ENCODE results near the gene CCDC6. TPM values are rescaled to one million over a fixed set of nuclear protein-coding genes. Genes with fewer than 3 reads are reported as not detected.

The CCDC6 gene
- total and polyA plus RNA-seq, 2 of the 4 experiments (the other 2 are of a cell fraction) = 21.8 to 30.8 TPM

DNA sequence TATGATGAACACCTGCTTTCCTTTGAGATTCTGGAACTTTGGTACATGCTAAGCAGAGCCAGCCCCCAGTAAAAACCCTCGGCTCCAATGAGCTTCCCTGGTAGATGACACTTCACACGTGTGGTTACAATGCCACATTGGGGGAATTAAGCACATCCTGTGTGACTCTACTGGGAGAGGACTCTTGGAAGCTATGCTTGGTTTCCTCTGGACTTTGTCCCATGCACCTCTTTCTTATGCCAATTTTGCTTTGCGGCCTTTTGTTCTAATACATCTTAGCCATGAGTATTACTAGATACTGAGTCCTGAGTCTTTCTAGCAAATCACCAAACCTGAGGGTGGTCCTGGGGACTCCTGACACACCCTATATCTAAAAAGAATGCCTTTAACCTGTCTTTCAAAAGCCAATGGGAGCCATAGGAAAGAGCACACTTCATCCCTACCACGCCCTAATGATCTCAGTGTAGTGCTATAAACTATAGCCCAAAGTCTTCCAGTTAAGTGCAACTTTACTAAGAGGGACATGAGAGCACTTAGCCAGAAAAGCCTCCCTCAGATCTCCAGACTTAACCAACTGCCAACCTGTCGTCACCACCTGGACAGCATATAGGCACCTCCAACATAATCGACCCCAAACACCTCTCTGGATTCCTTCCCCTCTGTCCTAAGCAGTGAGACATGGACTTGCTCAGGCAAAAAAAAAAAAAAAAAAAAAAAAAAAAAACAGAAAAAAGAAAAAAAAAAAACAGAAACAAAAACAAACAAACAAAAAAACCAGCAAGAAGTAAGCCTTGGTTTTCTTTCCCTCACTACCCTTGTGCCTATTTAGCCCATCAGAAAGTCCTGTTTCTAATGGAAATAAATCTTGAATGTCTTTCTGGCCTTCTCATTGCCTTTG lies 37.4 kb downstream of the CCDC6 start (continued):
- no peak for TF ChIP-seq MAZ (IDR thresholded peaks at IDR 0.05; ENCODE audit: borderline replicate concordance, low read depth, low read length)

DNA sequence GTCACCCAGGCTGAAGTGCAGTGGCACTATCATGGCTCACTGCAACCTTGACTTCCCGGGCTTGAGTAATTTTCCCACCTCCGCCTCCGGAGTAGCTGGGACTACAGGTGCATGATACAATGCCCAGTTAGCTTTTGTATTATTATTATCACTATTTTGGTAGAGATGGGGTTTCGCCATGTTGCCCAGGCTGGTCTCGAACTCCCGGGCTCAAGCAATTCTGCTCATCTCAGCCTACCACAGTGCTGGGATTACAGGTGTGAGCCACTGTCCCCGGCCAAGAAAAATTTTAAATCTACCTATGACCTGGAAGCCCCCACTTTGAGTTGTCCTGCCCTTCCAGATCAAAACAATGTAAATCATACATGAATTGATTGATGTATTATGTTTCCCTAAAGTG lies 38.8 kb downstream of the CCDC6 start:
- no peak overlapping the region for H3K23ac ChIP-seq (ENCODE audit: low read depth, low read length)
- H2AK5ac ChIP-seq (ENCODE audit: low read depth, low read length) = no peak overlapping the region
- H3K9ac ChIP-seq (ENCODE audit: low read depth, low read length) = no peak overlapping the region
- dilution Hi-C loops (cut with HindIII; ENCODE audit: low sequenced_read_pairs, unreplicated experiment) = no loop called here
- no CpG with 5 or more reads among the region's 7 CpGs for WGBS, 2 experiments (ENCODE audit: extremely low coverage in 2 of 2, insufficient read length in 1 of 2)
- no peak overlapping the region for H3K14ac ChIP-seq (replicated peaks; ENCODE audit: low read depth, low read length)
- no peak overlapping the region for H3K18ac ChIP-seq (ENCODE audit: low read depth, low read length)
- no peak overlapping the region for H2BK20ac ChIP-seq (ENCODE audit: low read depth, low read length)
- H3K4ac ChIP-seq (ENCODE audit: low read depth, low read length) = no peak overlapping the region
- no peak for DNase-seq
- H2BK15ac ChIP-seq (ENCODE audit: low read depth, low read length) = no peak overlapping the region
- H2BK5ac ChIP-seq (ENCODE audit: low read depth, low read length, poor library complexity, severe bottlenecking) = no peak overlapping the region
- no peak overlapping the region for H3K56ac ChIP-seq (ENCODE audit: extremely low read depth, insufficient read depth, low read length)
- no peak overlapping the region for H3K27ac ChIP-seq (ENCODE audit: insufficient read depth, low read length)
- no peak overlapping the region for H2AK9ac ChIP-seq (replicated peaks; ENCODE audit: low read depth, low read length, poor library complexity)
- no peak overlapping the region for H4K8ac ChIP-seq (ENCODE audit: low read depth in 2 of 2, low read length in 2 of 2)
- ATAC-seq (ENCODE audit: low read depth) = no peak
- H3K27me3 ChIP-seq (ENCODE audit: control insufficient read depth, insufficient read depth, low read length) = no peaks in the 10 kb centered on the region
- no peak overlapping the region for H2BK120ac ChIP-seq (ENCODE audit: low read depth, low read length)
- H3K9me3 ChIP-seq (ENCODE audit: control insufficient read depth, insufficient read depth, low read length) = no peaks in the 10 kb centered on the region
- intact Hi-C loops (cut with micrococcal nuclease) = no loop called here
- peaks cover 23% of the 10 kb centered on the region for H4K20me1 ChIP-seq (ENCODE audit: insufficient read depth, low read length)
- H3K4me1 ChIP-seq (ENCODE audit: control insufficient read depth, insufficient read depth, low read length) = peaks cover 12% of the 10 kb centered on the region
- ChIA-PET CTCF (no interaction called here), POLR2A (ENCODE audit: unreplicated experiment) (no interaction called here)
- no peak overlapping the region for H2AFZ ChIP-seq (replicated peaks; ENCODE audit: low read length, poor library complexity)
- no TSS peak for BruUV-seq (replicated peaks)
- in situ Hi-C loops (cut with MboI; ENCODE audit: low sequenced_read_pairs) = no loop called here
- H3K4me2 ChIP-seq (ENCODE audit: low read depth, low read length) = no peak overlapping the region
- no peak for TF ChIP-seq MXI1 (IDR thresholded peaks at IDR 0.05; ENCODE audit: borderline replicate concordance, low read depth, low read length)
- TF ChIP-seq, protein P1, sequence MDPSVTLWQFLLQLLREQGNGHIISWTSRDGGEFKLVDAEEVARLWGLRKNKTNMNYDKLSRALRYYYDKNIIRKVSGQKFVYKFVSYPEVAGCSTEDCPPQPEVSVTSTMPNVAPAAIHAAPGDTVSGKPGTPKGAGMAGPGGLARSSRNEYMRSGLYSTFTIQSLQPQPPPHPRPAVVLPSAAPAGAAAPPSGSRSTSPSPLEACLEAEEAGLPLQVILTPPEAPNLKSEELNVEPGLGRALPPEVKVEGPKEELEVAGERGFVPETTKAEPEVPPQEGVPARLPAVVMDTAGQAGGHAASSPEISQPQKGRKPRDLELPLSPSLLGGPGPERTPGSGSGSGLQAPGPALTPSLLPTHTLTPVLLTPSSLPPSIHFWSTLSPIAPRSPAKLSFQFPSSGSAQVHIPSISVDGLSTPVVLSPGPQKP (IDR thresholded peaks at IDR 0.05; ENCODE audit: borderline replicate concordance, low read depth, low read length) = no peak
- TF ChIP-seq SMC3 (IDR thresholded peaks at IDR 0.05; ENCODE audit: low read depth, low read length) = no peak
- TF ChIP-seq NFE2L2 (IDR thresholded peaks at IDR 0.05; ENCODE audit: low read depth, low read length) = no peak
- TF ChIP-seq POLR2A (IDR thresholded peaks at IDR 0.05; ENCODE audit: low read depth, low read length) = no peak
- no peak for TF ChIP-seq MAZ (IDR thresholded peaks at IDR 0.05; ENCODE audit: borderline replicate concordance, low read depth, low read length)
- TF ChIP-seq MAFK (IDR thresholded peaks at IDR 0.05; ENCODE audit: low read depth, low read length) = no peak
- TF ChIP-seq, protein P2, sequence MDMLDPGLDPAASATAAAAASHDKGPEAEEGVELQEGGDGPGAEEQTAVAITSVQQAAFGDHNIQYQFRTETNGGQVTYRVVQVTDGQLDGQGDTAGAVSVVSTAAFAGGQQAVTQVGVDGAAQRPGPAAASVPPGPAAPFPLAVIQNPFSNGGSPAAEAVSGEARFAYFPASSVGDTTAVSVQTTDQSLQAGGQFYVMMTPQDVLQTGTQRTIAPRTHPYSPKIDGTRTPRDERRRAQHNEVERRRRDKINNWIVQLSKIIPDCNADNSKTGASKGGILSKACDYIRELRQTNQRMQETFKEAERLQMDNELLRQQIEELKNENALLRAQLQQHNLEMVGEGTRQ (IDR thresholded peaks at IDR 0.05; ENCODE audit: low read depth, low read length) = no peak
- TF ChIP-seq RFX5 (IDR thresholded peaks at IDR 0.05; ENCODE audit: low read depth, low read length) = no peak
- TF ChIP-seq BHLHE40 (IDR thresholded peaks at IDR 0.05; ENCODE audit: low read depth, low read length) = no peak
- no peak for TF ChIP-seq CHD1 (IDR thresholded peaks at IDR 0.05; ENCODE audit: low read depth, low read length)
- no peak for TF ChIP-seq RCOR1 (IDR thresholded peaks at IDR 0.05; ENCODE audit: insufficient replicate concordance, low read length)
- no peak overlapping the region for H4K91ac ChIP-seq (ENCODE audit: insufficient read depth, low read depth, low read length)
- peaks cover 48 to 71% of the 10 kb centered on the region in 2 experiments for H3K79me1 ChIP-seq (ENCODE audit: low read depth in 1 of 2, low read length in 2 of 2)
- no peak overlapping the region for H3K4me3 ChIP-seq (ENCODE audit: insufficient read depth, low read depth, low read length)
- H4K5ac ChIP-seq (ENCODE audit: low read depth, low read length) = no peak overlapping the region
- peaks cover 20% of the 10 kb centered on the region for H3K9me1 ChIP-seq (ENCODE audit: insufficient read depth, low read length)
- no peaks in the 10 kb centered on the region for H3K36me3 ChIP-seq (ENCODE audit: control insufficient read depth, insufficient read depth, low read length)

All from IMR-90 (cell line).